IMR-90 (cell line): ENCODE results near the gene TRPC3.

Experiments used
- CEBPB ChIP-seq: IDR thresholded peaks from 2 replicates; pipeline ENCODE4 v1.6.1; 2012; ENCODE audit warnings: low read depth, low read length, improper control_type of control experiment
- CHD1 ChIP-seq: IDR thresholded peaks from 2 replicates; pipeline ENCODE4 v1.6.1; 2012; ENCODE audit warnings: low read depth, low read length, improper control_type of control experiment
- CTCF ChIP-seq: conservative IDR thresholded peaks from 2 replicates; pipeline ENCODE4 v1.5.1; 2012; ENCODE audit warnings: mild to moderate bottlenecking, low read depth, low read length, improper control_type of control experiment
- POLR2A ChIP-seq: IDR thresholded peaks from 2 replicates; pipeline ENCODE4 v1.6.1; 2012; ENCODE audit warnings: mild to moderate bottlenecking, low read depth, low read length
- RFX5 ChIP-seq: IDR thresholded peaks from 2 replicates; pipeline ENCODE4 v1.8.0; 2012; ENCODE audit warnings: low read depth, mild to moderate bottlenecking, low read length, moderate library complexity
- USF2 ChIP-seq: fragments of 150-350 bp; IDR thresholded peaks from 2 replicates; pipeline ENCODE4 v1.6.1; 2017; ENCODE audit warnings: mild to moderate bottlenecking, antibody characterized with exemption, low read length, low read depth

GRCh38 chr4:121943941-121944340 is 7.9 kb downstream of the TRPC3 start:
- no peak; the same call in 1 of the 2 replicates for TF ChIP-seq CTCF
- no peak for TF ChIP-seq POLR2A
- TF ChIP-seq CHD1, result no peak
- no peak for TF ChIP-seq USF2
- TF ChIP-seq CEBPB, result 0 out of 2 replicates have a peak, but pooled peaks have one; percentile 3
- no peak for TF ChIP-seq RFX5
